Endodermal cell (in vitro differentiated cells): Measurements from ENCODE around the gene GOLGA6B. TPM values are rescaled to one million over a fixed set of nuclear protein-coding genes. Genes with fewer than 3 reads are reported as not detected.

Source experiments
- total RNA-seq, 2 donors: library from RNA; stranded (reverse); fragmentation: NEBNext Ultra II Directional in 1 of 2; extraction: Animal tissue kit (Norgen Biotek cat#: 25700) in 1 of 2; gene quantifications; 2 replicates in 1 of 2; 3 replicates in 1 of 2; pipeline ENCODE4 v1.2.1, GENCODE V29; 2021

The GOLGA6B gene
- total RNA-seq, 2 donors from 2014 or later = not detected

Other genes with a start within 250 kb of the GOLGA6B start
- gene ARIH1, start 180.4 kb upstream of the GOLGA6B start, total RNA-seq = 100 to 1,000 TPM; 183 to 238 TPM
- not detected for gene HIGD2B, start 31.5 kb downstream of the GOLGA6B start, total RNA-seq
- 10 to 100 TPM; 36.4 to 41.7 TPM for gene BBS4, start 31.5 kb downstream of the GOLGA6B start, total RNA-seq
- 10 to 100 TPM; 52.0 to 68.6 TPM for gene ADPGK, start 129.1 kb downstream of the GOLGA6B start, total RNA-seq